CD14-positive monocyte (primary cell): ENCODE measurements around the gene KAZN. TPM values are rescaled to one million over a fixed set of nuclear protein-coding genes. Genes with fewer than 3 reads are reported as not detected.

ENCODE experiments used
- DNase-seq, 3 donors: peaks; one replicate each; pipeline ENCODE4 v3.0.0-alpha.2; 2011 to 2022
- H2AFZ ChIP-seq: 2 replicates; pipeline ENCODE4 v1.6.0; 2012; ENCODE audit warnings: mild to moderate bottlenecking, low read depth, low read length, inconsistent platforms; ENCODE audit not compliant: insufficient read depth, poor library complexity, severe bottlenecking
- H3K27ac ChIP-seq, 2 donors: 1 replicate in 1 of 2; 2 replicates in 1 of 2; pipeline ENCODE4 v1.5.1; 2012 to 2013; ENCODE audit warnings: low read length in 2 of 2, control low read depth in 1 of 2, inconsistent platforms in 1 of 2, low read depth in 1 of 2, mild to moderate bottlenecking in 1 of 2
- H3K27me3 ChIP-seq, 2 donors: one replicate each; pipeline versions ENCODE4 v1.6.0 to v1.6.1; 2011 to 2013; ENCODE audit warnings: low read length in 2 of 2; ENCODE audit not compliant: control insufficient read depth in 2 of 2, insufficient read depth in 2 of 2
- H3K36me3 ChIP-seq, 2 donors: replicated peaks in 1 of 2; 1 replicate in 1 of 2; 2 replicates in 1 of 2; pipeline versions ENCODE4 v1.5.1 to v1.6.1; 2012 to 2013; ENCODE audit warnings: low read length in 2 of 2, control low read depth in 1 of 2, inconsistent platforms in 1 of 2, mild to moderate bottlenecking in 1 of 2; ENCODE audit not compliant: insufficient read depth in 2 of 2, control insufficient read depth in 1 of 2
- H3K4me1 ChIP-seq, 2 donors: 1 replicate in 1 of 2; 2 replicates in 1 of 2; pipeline versions ENCODE4 v1.5.1 to v1.6.1; 2012 to 2013; ENCODE audit warnings: low read length in 2 of 2, control low read depth in 1 of 2, inconsistent platforms in 1 of 2, mild to moderate bottlenecking in 1 of 2, moderate library complexity in 1 of 2; ENCODE audit not compliant: insufficient read depth in 2 of 2, control insufficient read depth in 1 of 2
- H3K4me2 ChIP-seq: replicated peaks from 2 replicates; pipeline ENCODE3; 2012; ENCODE audit warnings: low read length, moderate library complexity, mild to moderate bottlenecking; ENCODE audit not compliant: poor library complexity, severe bottlenecking; ENCODE audit errors: extremely low read depth
- H3K4me3 ChIP-seq, 3 experiments: fragments of 200-600 bp in 1 of 3; sonication (generic) in 1 of 3; replicated peaks in 1 of 3; 1 replicate in 2 of 3; 2 replicates in 1 of 3; pipeline ENCODE4 v1.5.1; 2011 to 2013; ENCODE audit warnings: low read length in 3 of 3, mild to moderate bottlenecking in 3 of 3, control low read depth in 2 of 3, low read depth in 2 of 3, inconsistent platforms in 1 of 3, moderate library complexity in 1 of 3
- H3K79me2 ChIP-seq: 2 replicates; pipeline ENCODE4 v1.6.0; 2012; ENCODE audit warnings: mild to moderate bottlenecking, control low read depth, inconsistent platforms, low read length, moderate library complexity; ENCODE audit not compliant: insufficient read depth
- H3K9ac ChIP-seq: 2 replicates; pipeline ENCODE4 v1.6.0; 2017; ENCODE audit warnings: low read length, mild to moderate bottlenecking; ENCODE audit not compliant: insufficient read depth, poor library complexity, severe bottlenecking
- H3K9me3 ChIP-seq, 2 donors: replicated peaks in 1 of 2; 1 replicate in 1 of 2; 2 replicates in 1 of 2; pipeline versions ENCODE4 v1.5.1 to v1.6.1; 2012 to 2013; ENCODE audit warnings: low read length in 2 of 2, control low read depth in 1 of 2; ENCODE audit not compliant: control insufficient read depth in 1 of 2, insufficient read depth in 1 of 2
- H4K20me1 ChIP-seq: 2 replicates; pipeline ENCODE4 v1.6.0; 2012; ENCODE audit warnings: mild to moderate bottlenecking, low read length, control low read depth, moderate library complexity; ENCODE audit not compliant: insufficient read depth
- H3K27ac Mint-ChIP-seq, 7 donors: one replicate each; pipeline ENCODE4 v1.8.0; 2020; ENCODE audit warnings: mild to moderate bottlenecking in 7 of 7, mixed read lengths in 7 of 7, moderate library complexity in 6 of 7, inconsistent platforms in 2 of 7
- H3K27me3 Mint-ChIP-seq, 3 donors: one replicate each; pipeline ENCODE4 v1.8.0; 2021 to 2022; ENCODE audit warnings: low read depth in 3 of 3, mild to moderate bottlenecking in 3 of 3, mixed read lengths in 3 of 3, moderate library complexity in 3 of 3, inconsistent platforms in 1 of 3
- H3K36me3 Mint-ChIP-seq, 2 donors: one replicate each; pipeline ENCODE4 v1.8.0; 2020; ENCODE audit warnings: mixed read lengths in 2 of 2, inconsistent platforms in 1 of 2, mild to moderate bottlenecking in 1 of 2
- H3K4me1 Mint-ChIP-seq: one replicate; pipeline ENCODE4 v1.8.0; 2020; ENCODE audit warnings: mild to moderate bottlenecking, mixed read lengths
- H3K4me3 Mint-ChIP-seq, 2 donors: one replicate each; pipeline ENCODE4 v1.8.0; 2020; ENCODE audit warnings: mild to moderate bottlenecking in 2 of 2, mixed read lengths in 2 of 2, moderate library complexity in 1 of 2
- H3K9me3 Mint-ChIP-seq, 7 donors: one replicate each; pipeline ENCODE4 v1.8.0; 2020 to 2022; ENCODE audit warnings: mixed read lengths in 7 of 7, mild to moderate bottlenecking in 6 of 7, moderate library complexity in 6 of 7, inconsistent platforms in 2 of 7
- WGBS: methylation state at CpG from one replicate; pipeline ENCODE4 v1.1.5; 2013; ENCODE audit warnings: missing lambda C conversion rate; ENCODE audit not compliant: insufficient coverage; 5-methylcytosine and 5-hydroxymethylcytosine counted together
- intact Hi-C, 2 donors: fragments of 100-400 bp; cut with micrococcal nuclease; formaldehyde crosslinking; loops; one replicate each; pipeline versions ENCODE4 v1.15.0 to v1.15.1; 2023
- polyA plus RNA-seq, 3 donors: library from polyadenylated mRNA; depleted of rRNA in 1 of 3; unstranded in 2 of 3; stranded (reverse) in 1 of 3; fragments of 300-500 nt in 2 of 3; fragments of >200 nt in 1 of 3; fragmentation: Illumina TruSeq in 2 of 3; gene quantifications; 1 replicate in 2 of 3; 2 replicates in 1 of 3; pipeline ENCODE4 v1.2.3, GENCODE V29; 2012 to 2021
- TF ChIP-seq, protein P1 (sequence below): fragments of 200-600 bp; IDR thresholded peaks from one replicate; pipeline ENCODE4 v1.8.0; 2022; ENCODE audit warnings: antibody characterized with exemption, mild to moderate bottlenecking

The KAZN gene
- polyA plus RNA-seq, 3 donors: not detected

DNA sequence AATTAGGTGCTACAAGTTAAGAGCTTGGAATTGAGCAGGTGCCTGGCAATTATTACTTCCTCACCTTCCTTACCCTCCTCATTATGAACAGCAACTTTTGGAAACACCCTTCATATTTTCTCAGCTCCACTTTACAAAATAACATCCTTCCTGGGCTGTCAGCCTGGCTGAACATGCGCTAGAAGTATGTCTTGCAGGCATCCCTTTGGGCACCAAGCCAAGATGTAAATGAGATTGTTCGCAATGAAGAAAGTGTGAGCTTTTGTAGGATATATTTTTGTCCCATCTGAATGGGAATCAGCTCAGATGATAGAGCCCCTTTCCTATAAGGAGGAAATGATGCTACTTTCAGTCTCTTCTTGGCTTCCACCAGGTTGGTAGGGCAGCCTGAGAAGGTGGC, 245.9 kb downstream of the KAZN start:
- H3K36me3 Mint-ChIP-seq: no peaks in the 10 kb centered on the region
- Histone ChIP-seq H3K27ac (no peak overlapping the region), H3K36me3 (no peaks in the 10 kb centered on the region), H3K4me1 (no peaks in the 10 kb centered on the region), H3K4me3 (no peak overlapping the region), H3K4me2 (no peak overlapping the region), H2AFZ (no peak overlapping the region), H3K27me3 (no peaks in the 10 kb centered on the region), H4K20me1 (no peaks in the 10 kb centered on the region), H3K9ac (no peak overlapping the region), H3K79me2 (no peaks in the 10 kb centered on the region), H3K9me3 (peaks cover 13 to 22% of the 10 kb centered on the region in 2 donors)
- TF ChIP-seq, protein P1, sequence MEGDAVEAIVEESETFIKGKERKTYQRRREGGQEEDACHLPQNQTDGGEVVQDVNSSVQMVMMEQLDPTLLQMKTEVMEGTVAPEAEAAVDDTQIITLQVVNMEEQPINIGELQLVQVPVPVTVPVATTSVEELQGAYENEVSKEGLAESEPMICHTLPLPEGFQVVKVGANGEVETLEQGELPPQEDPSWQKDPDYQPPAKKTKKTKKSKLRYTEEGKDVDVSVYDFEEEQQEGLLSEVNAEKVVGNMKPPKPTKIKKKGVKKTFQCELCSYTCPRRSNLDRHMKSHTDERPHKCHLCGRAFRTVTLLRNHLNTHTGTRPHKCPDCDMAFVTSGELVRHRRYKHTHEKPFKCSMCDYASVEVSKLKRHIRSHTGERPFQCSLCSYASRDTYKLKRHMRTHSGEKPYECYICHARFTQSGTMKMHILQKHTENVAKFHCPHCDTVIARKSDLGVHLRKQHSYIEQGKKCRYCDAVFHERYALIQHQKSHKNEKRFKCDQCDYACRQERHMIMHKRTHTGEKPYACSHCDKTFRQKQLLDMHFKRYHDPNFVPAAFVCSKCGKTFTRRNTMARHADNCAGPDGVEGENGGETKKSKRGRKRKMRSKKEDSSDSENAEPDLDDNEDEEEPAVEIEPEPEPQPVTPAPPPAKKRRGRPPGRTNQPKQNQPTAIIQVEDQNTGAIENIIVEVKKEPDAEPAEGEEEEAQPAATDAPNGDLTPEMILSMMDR: no peak
- no peaks in the 10 kb centered on the region for H3K4me1 Mint-ChIP-seq
- WGBS: 0% methylated on average over 1 of the region's 2 CpGs
- H3K27me3 Mint-ChIP-seq: peaks cover 4 to 9% (median 7%) of the 10 kb centered on the region in 3 donors
- peaks cover 15 to 25% (median 20%) of the 10 kb centered on the region in 7 donors for H3K9me3 Mint-ChIP-seq
- no peak for DNase-seq
- H3K27ac Mint-ChIP-seq: no peak overlapping the region
- intact Hi-C loops: no loop called here
- H3K4me3 Mint-ChIP-seq: no peak overlapping the region

DNA sequence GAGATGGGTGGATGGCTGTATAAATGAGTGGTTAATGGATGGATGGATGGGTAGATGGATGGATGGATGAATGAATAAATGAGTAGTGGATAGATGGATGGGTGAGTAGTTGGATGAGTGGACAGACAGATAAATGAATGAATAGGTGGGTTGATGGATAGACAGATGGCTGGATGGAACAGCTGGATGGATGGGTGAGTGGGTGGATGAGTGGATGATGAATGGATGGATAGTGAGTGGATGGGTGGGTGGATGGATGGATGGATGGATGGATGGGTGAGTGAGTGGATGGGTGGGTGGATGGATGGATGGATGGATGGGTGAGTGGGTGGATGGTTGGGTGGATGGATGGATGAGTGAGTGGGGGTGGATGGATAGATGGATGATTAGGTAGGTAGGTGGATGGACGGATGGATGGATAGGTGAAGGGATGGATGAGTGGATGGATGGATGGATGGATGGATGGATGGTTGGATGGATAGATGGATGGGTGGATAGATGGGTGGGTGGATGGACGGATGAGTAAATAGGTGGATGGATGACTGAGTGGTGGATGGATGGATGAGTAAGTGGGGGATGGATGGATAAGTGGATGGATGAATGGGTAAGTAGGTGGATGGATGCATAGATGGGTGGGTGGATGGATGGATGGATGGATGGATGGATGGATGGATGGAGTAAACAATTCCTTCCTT, 246.6 kb downstream of the KAZN start:
- H3K36me3 Mint-ChIP-seq: no peaks in the 10 kb centered on the region
- intact Hi-C loops: no loop called here
- H4K20me1 ChIP-seq: no peaks in the 10 kb centered on the region
- no peaks in the 10 kb centered on the region for H3K4me1 ChIP-seq
- no peak overlapping the region for H3K4me3 ChIP-seq
- H3K36me3 ChIP-seq: no peaks in the 10 kb centered on the region
- no peak for DNase-seq
- no peaks in the 10 kb centered on the region for H3K27me3 ChIP-seq
- H3K4me2 ChIP-seq: no peak overlapping the region
- no peaks in the 10 kb centered on the region for H3K79me2 ChIP-seq
- H3K9me3 ChIP-seq: peaks cover 13 to 22% of the 10 kb centered on the region in 2 donors
- 82% methylated on average over 2 of the region's 2 CpGs for WGBS
- no peaks in the 10 kb centered on the region for H3K4me1 Mint-ChIP-seq
- H3K27ac ChIP-seq: no peak overlapping the region
- no peak overlapping the region for H2AFZ ChIP-seq
- peaks cover 15 to 25% (median 19%) of the 10 kb centered on the region in 7 donors for H3K9me3 Mint-ChIP-seq
- H3K27ac Mint-ChIP-seq: no peak overlapping the region
- peaks cover 2 to 9% (median 7%) of the 10 kb centered on the region in 3 donors for H3K27me3 Mint-ChIP-seq
- H3K4me3 Mint-ChIP-seq: no peak overlapping the region
- H3K9ac ChIP-seq: no peak overlapping the region
- TF ChIP-seq, protein P1: no peak
